Stimulated activated CD8-positive, alpha-beta memory T cell treated with anti-CD3 and anti-CD28 coated beads, Interleukin-2, amount 100 ng/mL, for 48 hours (primary cell): ENCODE measurements around the gene CACNA1C.

ENCODE experiments used
- DNase-seq, 2 donors: peaks; one replicate each; pipeline ENCODE4 v3.0.0-alpha.2; 2020; ENCODE audit warnings: low read depth in 2 of 2

The CACNA1C gene

DNA sequence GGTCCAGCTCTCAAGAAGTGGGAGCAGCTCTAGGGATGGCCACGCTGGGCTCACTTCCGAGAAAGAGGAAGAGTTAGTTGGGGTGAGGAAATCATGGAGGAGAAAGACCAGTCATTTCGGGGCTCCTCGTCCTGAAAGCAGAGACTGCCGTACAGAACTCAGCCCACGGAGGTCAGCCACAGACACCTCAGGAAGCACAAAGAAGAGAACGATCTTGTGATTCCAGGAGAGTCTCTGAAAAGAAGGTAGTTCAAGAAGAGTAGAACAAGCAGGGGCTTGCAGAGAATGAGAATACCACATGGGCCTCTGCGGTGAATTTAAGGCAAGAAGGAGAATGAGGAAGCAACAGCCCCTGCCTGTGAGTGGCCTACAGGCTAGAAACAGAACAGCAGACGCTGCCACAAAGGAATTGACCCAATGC, 311.9 kb downstream of the CACNA1C start:
- DNase-seq: no peak

DNA sequence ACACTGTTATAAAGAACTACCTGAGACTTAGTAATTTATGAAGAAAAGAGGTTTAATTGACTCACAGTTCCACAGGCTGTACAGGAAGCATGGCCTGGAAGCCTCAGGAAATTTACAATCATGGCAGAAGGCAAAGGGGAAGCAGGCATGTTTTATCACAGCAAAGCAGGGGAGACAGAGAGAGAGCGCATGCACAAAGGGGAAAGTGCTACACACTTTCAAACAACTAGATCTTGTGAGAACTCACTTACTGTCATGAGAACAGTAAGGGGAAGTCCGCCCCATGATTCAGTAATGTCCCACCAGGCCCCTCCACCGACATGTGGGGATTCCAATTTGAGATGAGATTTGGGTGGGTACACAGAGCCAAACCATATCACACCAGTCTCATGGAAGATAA, 313.9 kb downstream of the CACNA1C start:
- DNase-seq: no peak

DNA sequence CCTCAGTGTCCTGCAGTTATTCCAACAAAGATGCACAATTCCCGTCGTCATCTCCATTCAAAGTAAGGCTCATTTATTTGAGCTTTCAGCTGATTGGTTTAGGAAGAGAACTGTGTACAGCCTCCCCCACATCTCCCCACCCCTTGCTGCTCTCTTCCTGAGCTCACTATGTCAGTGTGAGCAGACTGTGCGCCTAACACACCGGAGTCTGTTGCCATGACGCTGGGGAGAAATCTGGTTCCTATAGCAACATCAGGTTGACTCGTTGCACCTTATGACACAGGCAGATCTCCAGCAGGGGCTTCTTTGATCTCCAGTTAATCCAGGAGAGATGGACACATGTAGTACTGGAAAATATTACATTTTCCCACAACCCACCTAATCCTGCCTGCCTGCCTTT, 319.4 kb downstream of the CACNA1C start:
- DNase-seq: no peak

DNA sequence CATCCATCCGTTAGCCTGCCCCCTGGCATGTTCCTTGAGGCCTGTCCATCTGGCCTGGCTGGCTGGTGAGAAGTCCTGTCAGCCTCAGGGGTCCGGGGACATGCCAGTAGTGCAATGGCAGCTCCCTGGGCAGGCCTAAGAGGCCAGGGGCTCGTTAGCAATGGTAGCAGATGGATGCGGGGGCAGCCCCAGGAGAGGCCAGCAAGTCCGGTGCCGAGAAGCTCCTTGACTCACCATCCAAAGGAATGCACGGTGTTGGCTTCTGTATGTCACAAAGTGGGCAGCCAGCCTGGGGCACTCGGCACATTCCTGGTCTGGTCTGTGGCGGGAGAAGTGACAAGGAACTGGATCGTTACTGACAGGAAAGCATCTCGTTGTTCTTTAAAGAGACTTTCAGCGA, 319.9 kb downstream of the CACNA1C start:
- no peak for DNase-seq

DNA sequence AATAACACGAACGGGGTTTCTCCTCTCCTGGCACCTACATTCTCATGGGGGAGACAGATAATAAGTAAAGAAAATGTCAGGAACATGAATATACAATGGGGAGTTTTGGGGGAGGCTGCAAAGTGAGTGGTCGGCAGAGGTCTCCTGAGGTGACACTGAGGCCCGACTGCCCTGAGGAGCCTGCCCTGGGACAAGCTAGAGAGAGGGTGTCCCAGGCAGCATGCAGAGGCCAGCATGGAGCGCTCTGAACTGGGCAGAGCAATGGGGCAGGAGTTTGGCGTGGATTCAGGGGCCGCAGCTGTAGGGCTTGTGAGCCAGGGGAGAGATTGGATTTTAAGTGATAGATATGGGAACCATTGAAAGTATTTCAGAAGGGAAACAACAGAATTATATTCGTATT, 320.5 kb downstream of the CACNA1C start:
- DNase-seq: no peak

DNA sequence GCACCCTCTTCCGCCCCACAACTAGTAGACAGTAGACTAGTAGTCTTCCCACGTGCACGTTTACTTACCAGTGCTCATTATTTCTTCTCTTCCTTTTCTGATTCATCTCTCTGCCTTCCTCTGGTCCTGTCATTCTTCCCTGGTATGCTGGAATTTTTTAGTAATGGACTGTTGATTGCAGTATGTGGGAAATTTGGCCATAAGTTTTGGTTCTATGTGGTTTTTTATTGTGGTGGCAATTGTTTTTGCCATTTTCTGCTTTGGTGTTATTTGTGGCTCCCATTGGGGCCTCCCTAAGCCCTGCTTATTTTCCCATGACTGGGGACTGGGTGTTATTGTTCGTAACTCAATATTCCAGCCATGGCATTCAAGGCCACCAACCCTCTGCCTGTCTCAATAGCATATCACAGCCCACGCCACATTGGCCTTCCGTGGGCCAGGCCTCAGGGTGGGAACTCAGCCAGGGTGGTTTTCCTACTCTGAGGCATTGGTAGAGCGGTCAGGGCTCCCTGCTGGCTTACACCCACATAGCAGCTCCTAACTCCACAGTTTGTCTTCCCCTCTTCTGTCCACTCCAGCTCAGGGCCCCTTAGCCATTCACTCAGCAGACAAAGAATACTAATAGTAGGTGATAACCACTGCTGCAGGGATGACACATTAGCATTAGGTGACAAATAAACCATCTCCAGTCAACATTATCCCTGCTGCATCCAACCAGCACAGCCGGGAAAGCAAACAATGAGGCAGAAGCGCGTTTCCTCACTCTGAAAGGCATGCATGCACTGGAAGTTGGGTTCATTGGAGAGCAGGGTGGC, 321.5 kb downstream of the CACNA1C start:
- no peak for DNase-seq

DNA sequence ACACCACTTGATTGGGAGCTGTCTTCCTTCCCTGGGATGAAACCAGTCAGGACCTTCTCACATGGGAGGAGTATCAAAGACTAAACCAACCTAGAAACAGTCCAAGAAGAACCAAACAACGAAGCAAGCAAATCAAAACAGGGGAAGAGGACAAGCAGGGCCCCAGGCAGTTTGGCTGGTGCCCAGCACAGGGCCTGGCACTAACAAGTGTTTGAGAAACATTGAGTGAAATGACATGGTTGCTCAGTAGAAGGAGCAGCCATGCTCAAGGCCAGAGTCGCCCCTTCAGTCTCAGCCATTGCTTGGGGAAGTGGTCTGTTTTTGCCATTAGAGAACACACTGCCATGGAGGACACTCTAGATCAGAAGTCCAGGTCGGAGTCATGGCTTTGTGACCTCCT, 323.1 kb downstream of the CACNA1C start:
- no peak for DNase-seq

DNA sequence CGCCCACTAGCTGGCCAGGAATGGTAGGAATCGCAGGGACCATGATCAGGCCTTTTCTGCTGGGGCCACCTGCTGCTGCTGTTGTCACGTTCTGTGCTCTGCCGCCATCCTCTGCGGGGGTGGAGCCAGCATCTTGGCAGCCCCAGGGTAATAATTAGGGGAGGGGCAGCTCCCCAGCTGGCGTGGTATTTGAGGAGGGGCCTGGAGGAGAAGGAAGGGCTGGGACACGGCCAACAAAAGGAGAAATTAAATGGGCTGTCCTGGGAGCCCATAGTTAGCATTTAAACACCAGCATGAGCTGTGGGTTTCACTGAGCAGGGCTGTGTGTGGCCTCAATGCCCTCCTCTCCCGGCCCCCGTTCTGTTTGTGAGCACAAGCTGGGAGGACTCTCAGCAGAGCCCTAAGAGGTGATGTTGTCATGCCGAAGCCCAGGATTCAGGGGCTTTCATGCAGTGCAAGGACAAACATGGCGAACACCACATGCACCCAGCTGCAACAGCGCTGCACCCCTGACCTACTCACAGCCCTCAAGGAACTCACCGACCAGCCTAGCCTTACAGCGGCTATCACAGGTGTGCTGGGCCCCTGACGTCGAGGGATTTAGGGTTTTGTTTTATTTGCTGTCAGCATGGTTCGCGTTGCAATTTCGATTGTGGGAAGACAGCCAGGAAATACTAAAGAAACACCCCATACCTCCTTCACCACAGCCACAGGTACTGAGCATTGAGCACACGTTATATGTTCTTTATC, 324.3 kb downstream of the CACNA1C start:
- no peak for DNase-seq

DNA sequence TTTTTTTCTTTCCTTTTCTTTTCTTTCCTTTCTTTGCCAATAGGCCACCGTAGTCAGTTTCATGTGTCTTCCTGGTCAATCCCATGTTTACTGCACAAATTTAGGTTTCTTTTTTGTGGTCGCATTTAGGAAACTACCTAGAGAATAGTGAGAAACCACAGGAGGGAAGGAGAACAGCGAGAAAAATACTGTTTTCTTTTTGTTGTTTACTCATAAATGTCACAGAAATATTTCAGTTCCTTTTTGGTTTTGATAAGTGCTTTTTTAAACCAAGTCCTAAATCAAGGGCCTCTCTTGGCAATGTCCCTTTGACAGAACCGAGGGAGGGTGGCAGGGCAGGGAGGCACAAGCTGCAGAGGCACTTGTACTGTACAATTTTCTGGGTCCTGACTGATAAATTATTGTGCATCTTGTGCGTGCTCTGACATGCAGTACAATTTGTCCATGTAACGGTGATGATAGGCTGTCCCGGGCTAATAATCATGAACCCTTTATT, 326.1 kb downstream of the CACNA1C start:
- no peak for DNase-seq

DNA sequence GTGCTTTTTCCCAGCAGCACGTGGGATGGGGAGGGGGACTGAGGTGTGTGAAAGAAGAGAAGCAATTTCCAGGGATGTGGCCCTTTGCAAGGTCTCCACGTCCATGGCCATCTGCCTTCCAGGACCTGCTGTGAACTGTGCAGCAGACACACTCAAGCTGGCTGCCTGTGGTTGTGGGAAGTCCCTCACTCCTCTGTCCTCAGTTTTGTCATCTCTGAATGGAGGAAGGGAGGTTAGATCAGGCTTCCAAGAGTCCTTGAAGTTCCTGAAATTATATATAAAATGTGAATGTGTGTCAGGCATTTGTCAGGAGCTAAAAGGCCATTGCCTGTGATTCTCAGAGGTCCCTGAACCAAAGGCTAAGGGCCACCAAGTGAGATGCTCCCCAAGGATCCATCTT, 328.2 kb downstream of the CACNA1C start:
- no peak for DNase-seq

DNA sequence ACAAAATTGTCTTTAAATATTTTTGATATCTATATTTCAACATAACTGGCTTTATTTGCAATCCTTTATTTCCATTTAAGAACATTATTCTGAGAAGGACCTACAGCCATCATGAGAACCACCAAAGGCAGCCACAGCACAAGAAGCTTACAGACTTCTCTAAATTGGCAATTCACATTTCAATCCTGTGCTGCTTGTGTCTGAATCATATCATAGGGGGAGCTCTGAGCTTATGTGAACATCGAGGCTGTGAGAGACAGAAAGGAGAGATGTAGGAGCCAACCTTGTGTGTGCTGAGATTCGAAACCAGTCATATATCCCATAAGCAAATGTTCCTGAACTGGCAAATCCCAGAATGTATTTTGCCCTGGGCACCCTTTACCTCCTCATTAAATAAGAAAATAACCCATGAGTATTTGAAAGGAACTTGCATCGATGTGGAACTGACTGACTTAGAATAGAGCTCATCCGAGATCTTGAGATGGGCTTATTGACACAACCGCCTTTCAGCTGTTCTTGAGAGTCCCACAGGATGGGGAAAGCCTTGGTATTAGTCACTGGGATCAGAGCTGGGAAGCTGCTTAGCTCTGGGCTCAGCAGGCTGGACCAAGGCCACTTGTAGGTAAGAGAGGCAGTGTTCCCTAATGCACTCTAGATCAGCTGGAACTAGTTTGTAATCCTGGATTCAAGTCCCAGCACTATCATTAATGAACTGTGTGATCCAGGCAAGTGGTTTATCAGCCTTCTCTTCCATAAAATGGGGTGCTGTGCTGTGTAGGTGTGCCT, 329.8 kb downstream of the CACNA1C start:
- no peak for DNase-seq

DNA sequence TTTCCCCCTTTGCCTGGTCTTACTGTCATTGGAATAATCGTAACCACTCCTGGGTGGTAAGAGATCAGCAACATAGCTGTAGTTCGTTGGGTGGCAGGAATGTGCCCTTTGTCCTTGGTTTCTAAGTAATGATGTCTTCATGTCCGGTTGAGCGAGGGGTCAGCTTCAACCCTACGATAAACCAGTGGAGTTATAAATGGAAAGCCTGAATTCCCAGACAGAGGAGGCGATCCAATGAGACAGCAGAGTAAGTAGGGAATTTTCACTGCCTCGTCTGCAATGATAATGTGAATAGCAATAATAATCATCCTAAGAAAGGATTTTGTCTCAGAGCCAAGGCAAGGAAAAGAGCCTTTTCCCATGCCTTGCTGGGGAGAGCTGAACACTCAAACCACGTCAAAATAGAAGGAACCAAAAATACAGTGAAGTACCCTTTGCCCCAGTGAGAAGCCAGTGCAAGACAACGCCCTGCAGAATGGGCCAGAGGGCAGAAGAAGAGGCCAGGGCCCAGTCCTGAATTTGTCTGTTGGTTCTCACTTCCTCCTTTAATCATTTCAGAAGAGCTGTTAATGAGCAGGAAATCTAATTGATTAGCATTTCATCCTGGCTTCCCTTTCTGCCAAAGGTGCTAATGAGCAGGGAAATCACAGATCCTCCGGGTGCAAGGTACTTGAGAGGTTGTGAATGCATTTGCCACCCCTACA, 330.7 kb downstream of the CACNA1C start:
- no peak for DNase-seq

DNA sequence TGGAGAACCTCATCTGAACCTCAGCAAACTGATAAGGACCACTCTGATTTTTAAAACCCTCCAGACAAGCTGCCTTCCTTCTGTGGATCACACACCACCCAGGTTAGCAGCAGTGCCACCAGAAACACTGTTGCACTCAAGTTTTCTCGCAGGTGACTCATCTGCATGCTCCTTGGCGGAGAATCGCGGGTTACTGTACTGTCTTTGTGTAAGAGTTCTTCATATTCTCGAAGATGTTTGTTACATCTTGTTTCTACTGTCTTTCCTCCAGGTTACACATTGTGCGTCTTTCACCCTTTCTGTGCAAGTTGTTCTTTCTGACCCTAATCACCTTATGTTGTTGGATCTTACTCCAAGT, 331.2 kb downstream of the CACNA1C start:
- no peak for DNase-seq

DNA sequence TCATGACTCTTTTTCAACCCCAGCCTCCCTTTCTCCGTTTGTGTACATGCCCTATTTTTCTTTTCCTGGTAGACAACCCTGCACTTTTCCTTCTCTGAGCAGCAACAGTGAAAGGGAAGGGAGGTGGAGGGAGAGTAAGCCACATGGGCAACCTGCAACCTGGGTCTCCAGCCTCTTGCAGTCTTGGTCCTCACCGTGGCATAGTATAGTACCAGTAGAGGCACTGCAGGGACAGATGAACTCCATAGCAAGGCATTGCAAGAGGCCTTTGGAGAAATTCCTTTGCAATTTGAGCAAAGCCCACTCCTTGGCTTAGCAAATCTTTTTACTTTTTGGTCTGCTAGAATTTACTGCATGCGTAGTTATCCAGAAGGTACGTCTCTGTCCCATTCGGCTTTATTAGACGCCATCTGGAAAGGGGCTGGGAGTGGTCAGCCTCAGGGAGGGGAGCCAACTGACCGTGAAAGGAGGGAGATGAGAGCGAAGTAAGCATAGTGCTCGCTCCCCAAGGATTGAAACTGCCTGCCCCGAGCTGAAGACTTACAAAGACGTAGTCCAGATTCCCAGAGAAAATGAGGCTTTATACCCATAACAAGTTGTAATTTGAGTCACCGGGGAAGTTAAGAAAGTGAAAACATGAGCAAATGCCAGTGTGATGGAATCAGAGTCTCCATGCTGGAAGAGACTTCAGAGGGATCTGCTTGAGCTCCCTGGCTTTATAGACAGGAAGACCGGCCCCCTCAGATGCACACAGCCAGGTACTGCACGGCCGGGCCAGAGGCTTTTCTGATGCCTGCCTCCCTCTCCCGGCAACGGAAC, 332.0 kb downstream of the CACNA1C start:
- DNase-seq: no peak

DNA sequence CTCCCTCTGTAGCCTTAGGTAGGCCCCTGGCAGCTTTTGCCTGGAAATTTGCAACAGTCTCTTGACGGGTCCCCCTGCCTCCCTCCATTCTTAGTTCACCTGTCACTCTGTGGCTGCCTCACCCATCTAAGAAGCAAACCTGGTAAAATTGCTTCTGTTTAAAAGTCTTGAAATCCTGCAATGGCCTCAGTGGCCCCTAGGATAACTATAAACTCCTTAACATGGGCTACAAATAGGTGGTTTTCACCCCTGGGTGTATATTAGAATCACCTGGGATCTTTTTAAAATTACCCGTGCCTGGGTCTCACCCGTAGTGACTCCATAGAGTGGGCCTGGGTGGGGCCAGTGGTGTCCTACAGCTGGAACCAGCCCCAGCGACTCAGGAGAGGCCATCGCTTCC, 332.7 kb downstream of the CACNA1C start:
- no peak for DNase-seq

DNA sequence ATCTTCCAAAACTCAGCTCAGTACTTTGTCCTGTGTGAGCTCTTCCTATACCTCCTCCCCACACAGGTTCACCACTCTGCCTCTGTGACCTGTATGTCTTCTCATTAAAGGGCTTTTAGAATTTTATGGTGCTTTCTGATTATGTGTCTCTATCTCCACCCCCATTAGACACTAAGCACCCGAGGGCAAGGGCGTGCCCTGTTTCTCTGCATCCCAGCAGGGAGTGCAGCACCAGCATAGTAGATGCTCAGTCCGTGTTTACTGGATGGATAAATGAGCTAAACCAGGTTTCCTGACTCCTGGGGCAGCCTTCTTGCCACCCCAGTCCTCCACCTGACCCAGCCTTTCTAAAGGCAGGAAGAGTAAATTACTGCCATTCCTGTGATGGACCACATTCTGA, 333.8 kb downstream of the CACNA1C start:
- no peak for DNase-seq

DNA sequence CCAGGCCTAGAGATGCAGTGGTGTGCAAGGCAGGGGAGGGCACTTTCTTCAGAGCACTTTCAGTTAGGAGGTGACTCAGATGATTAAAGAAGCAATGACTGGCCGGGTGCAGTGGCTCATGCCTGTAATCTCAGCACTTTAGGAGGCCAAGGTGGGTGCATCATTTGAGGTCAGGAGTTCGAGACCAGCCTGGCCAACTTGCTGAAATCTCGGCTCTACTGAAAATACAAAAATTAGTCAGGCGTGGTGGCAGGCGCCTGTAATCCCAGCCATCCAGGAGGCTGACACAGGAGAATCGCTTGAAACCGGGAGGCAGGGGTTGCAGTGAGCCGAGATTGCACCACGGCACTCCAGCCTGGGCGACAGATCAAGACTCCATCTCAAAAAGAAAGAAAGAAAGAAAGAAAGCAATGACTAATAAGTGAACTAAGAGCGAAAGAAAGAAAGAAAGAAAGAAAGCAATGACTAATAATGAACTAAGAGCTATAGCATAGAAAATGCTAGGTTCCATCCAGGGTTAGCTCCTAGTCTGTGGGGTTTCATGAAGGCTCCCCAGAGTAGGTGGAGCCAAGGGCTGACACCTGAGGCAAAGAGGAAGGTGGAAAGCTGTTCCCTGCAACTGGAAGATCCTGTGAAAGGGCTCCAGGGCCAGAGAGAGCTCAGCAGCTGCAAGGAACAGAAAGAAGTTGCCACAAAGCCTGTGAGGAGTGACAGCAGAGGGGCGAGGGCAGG, 334.5 kb downstream of the CACNA1C start:
- DNase-seq: peak in 1 of 2 donors; percentile 39

DNA sequence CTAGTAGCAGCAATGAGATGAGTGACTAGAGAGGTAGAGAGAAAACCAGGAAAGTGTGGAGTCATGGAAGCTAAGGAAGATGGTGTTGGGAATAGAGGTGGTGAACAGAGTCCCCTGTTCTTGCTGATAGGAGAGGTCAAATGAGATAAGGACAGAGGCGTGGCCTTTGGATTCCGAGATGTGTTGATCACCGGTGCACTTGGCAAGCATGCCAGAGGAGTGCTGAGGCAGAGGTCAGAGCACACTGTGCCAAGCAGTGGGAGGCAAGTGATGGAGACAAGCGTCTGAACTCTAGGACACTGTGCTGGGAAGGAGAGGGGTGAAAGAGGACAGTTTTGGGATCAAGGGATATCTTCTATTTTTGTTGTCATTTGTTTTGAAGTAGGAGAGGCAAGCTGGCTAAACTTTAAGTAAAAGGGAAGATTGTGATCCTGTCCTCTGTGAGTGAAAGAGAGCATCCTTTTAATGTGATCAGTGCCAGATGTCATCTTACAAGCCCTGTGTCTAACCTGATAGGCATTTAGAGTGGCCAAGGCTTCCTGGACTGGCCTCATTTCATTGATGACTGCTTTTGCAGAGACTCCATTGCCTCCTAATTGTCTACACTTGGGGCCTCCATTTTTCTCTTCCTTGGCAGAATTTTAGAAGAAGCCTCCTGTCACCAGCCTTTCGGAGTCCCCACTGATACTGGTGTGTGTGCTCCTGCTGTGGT, 336.4 kb downstream of the CACNA1C start:
- no peak for DNase-seq

DNA sequence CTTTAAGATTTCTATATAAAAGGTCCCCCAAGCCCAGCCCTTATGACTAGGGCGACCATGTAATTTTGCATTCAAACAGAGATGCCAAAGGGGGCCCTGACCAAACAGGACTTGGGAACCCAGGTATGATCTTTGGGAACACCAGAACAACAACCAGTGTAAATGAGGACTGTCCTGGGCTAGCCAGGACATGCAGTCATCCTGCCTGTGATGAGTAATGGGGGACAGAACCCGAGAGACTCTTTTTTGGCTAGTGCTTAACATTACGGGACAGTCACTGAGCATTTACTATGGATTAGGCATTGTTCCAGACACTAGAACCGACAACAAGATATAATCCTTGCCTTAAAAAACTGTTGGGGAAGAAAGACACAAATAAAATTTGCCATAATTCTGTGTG, 337.3 kb downstream of the CACNA1C start:
- DNase-seq: no peak
